Activated CD8-positive, alpha-beta memory T cell treated with anti-CD3 and anti-CD28 coated beads for 36 hours (primary cell): ENCODE results near the gene SEMA3A. TPM values are rescaled to one million over a fixed set of nuclear protein-coding genes. Genes with fewer than 3 reads are reported as not detected.

ENCODE experiments used
- CTCF ChIA-PET: fragments of 350-600 bp; sonication (Branson Sonifier 250); formaldehyde crosslinking; loops from one replicate; lab custom pipeline; 2021; ENCODE audit warnings: antibody characterized with exemption; lab: Charles Lee
- POLR2A ChIA-PET: fragments of 350-600 bp; sonication (Branson Sonifier 250); formaldehyde crosslinking; loops from one replicate; lab custom pipeline; 2021; ENCODE audit warnings: antibody characterized with exemption; lab: Charles Lee
- total RNA-seq, 2 experiments: library from RNA; stranded (reverse); gene quantifications; one replicate each; pipeline ENCODE4 v1.2.3, GENCODE V29; 2021

SEMA3A gene
- total RNA-seq, 2 experiments from 2014 or later = 0.06 to 0.17 TPM

DNA sequence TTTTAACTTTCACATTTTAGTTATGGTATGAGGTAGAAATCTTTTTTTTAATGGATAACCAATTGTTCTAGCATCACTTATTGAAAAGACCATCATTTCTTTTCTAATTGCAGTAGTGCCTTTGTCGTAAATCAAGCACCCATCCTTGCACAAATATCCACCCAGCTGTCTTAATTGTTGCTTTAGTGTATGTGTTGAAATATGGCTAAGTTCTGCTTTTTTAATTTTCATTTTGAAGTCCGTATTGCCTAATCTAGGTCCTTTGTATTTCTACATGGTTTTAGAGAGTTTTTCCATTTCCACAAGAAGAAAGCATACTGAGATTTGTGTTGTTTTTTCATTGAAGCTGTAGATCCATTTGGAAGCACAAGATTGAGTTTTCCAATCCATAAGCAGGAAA, 286.1 kb downstream of the SEMA3A start:
- POLR2A ChIA-PET = no interaction called here
- CTCF ChIA-PET = no interaction called here
